CD4-positive, alpha-beta T cell (primary cell): ENCODE data around the gene IRS1. TPM values are rescaled to one million over a fixed set of nuclear protein-coding genes. Genes with fewer than 3 reads are reported as not detected.

Experiments used
- ATAC-seq: fragments of 200-7000 bp; cut with Tn5 transposase; one replicate; pipeline ENCODE4 v1.10.0; 2022; ENCODE audit warnings: mild to moderate bottlenecking; ENCODE audit not compliant: poor library complexity
- CTCF ChIA-PET: fragments of 350-600 bp; sonication (Branson Sonifier 250); formaldehyde crosslinking; loops from one replicate; lab custom pipeline; 2021; ENCODE audit warnings: antibody characterized with exemption, inconsistent platforms; lab: Charles Lee
- POLR2A ChIA-PET: fragments of 350-600 bp; sonication (Branson Sonifier 250); formaldehyde crosslinking; loops from one replicate; lab custom pipeline; 2021; ENCODE audit warnings: antibody characterized with exemption, inconsistent platforms; lab: Charles Lee
- DNase-seq, 14 experiments: peaks; one replicate each; pipeline ENCODE4 v3.0.0-alpha.2; 2013 to 2020; ENCODE audit warnings: mixed read lengths in 2 of 14
- H3K27ac ChIP-seq, 2 donors: one replicate each; pipeline versions ENCODE4 v1.5.1 to v1.7.0; 2013; ENCODE audit warnings: low read length in 2 of 2, low read depth in 1 of 2, mild to moderate bottlenecking in 1 of 2
- H3K27me3 ChIP-seq, 2 experiments: 1 replicate in 1 of 2; 2 replicates in 1 of 2; pipeline versions ENCODE4 v1.6.1 to v1.7.0; 2013; ENCODE audit warnings: low read length in 2 of 2, control low read depth in 1 of 2, mild to moderate bottlenecking in 1 of 2, moderate library complexity in 1 of 2; ENCODE audit not compliant: insufficient read depth in 2 of 2, control insufficient read depth in 1 of 2
- H3K36me3 ChIP-seq: one replicate; pipeline ENCODE4 v1.6.1; 2013; ENCODE audit warnings: low read length, control low read depth; ENCODE audit not compliant: insufficient read depth
- H3K4me1 ChIP-seq: one replicate; pipeline ENCODE4 v1.6.1; 2013; ENCODE audit warnings: low read length, control low read depth; ENCODE audit not compliant: insufficient read depth
- H3K4me3 ChIP-seq: one replicate; pipeline ENCODE4 v1.5.1; 2013; ENCODE audit warnings: mild to moderate bottlenecking, low read length, moderate library complexity
- H3K9me3 ChIP-seq, 2 experiments: 1 replicate in 1 of 2; 2 replicates in 1 of 2; pipeline versions ENCODE4 v1.6.1 to v1.7.0; 2013; ENCODE audit warnings: low read length in 2 of 2, mild to moderate bottlenecking in 2 of 2, control low read depth in 1 of 2, moderate library complexity in 1 of 2; ENCODE audit not compliant: control insufficient read depth in 1 of 2, insufficient read depth in 1 of 2
- H3K27ac Mint-ChIP-seq: one replicate; pipeline ENCODE4 v1.8.0; 2020; ENCODE audit warnings: mixed read lengths
- H3K27me3 Mint-ChIP-seq: one replicate; pipeline ENCODE4 v1.8.0; 2021; ENCODE audit warnings: mixed read lengths
- H3K36me3 Mint-ChIP-seq: one replicate; pipeline ENCODE4 v1.8.0; 2021; ENCODE audit warnings: low read depth, mixed read lengths
- H3K4me1 Mint-ChIP-seq: one replicate; pipeline ENCODE4 v1.8.0; 2021; ENCODE audit warnings: low read depth, mixed read lengths
- H3K4me3 Mint-ChIP-seq: one replicate; pipeline ENCODE4 v1.8.0; 2020; ENCODE audit warnings: mild to moderate bottlenecking, mixed read lengths
- H3K9me3 Mint-ChIP-seq: one replicate; pipeline ENCODE4 v1.8.0; 2020; ENCODE audit warnings: mixed read lengths
- intact Hi-C, 2 experiments: fragments of 100-400 bp; cut with DNase I in 1 of 2; cut with micrococcal nuclease in 1 of 2; formaldehyde crosslinking; loops; one replicate each; pipeline versions ENCODE4 v1.15.1 to v1.9.0; 2023 to 2025; cut with DNase I, micrococcal nuclease
- total RNA-seq, 174 experiments: library from RNA in 2 of 174; stranded (reverse) in 2 of 174; gene quantifications; one replicate each; pipeline ENCODE4 v1.2.3 and lab custom pipeline; 2021 to 2026
- TF ChIP-seq, protein P1 (sequence below): fragments of 200-600 bp; IDR thresholded peaks from one replicate; pipeline ENCODE4 v1.8.0; 2022; ENCODE audit warnings: antibody characterized with exemption, mild to moderate bottlenecking

The IRS1 gene
- total RNA-seq, 2 experiments from 2014 or later: 2.9 TPM

DNA sequence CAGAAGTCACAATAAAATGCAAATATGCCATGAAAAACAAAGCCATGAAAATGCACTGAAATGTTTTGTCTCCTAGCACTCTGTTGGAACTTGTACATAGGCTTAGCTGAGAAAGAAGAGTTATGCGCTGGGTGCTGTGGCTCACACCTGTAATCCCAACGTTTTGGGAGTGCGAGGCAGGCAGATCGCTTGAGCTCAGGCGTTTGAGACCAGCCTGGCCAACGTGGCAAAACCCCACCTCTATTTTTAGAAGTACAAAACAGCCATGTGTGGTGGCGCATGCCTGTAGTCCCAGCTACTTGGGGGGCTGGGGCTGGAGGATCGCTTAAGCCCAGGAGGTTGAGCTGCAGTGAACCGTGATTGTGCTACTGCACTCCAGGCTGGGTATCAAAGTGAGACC is 39.9 kb downstream of the IRS1 start:
- TF ChIP-seq, protein P1, sequence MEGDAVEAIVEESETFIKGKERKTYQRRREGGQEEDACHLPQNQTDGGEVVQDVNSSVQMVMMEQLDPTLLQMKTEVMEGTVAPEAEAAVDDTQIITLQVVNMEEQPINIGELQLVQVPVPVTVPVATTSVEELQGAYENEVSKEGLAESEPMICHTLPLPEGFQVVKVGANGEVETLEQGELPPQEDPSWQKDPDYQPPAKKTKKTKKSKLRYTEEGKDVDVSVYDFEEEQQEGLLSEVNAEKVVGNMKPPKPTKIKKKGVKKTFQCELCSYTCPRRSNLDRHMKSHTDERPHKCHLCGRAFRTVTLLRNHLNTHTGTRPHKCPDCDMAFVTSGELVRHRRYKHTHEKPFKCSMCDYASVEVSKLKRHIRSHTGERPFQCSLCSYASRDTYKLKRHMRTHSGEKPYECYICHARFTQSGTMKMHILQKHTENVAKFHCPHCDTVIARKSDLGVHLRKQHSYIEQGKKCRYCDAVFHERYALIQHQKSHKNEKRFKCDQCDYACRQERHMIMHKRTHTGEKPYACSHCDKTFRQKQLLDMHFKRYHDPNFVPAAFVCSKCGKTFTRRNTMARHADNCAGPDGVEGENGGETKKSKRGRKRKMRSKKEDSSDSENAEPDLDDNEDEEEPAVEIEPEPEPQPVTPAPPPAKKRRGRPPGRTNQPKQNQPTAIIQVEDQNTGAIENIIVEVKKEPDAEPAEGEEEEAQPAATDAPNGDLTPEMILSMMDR: no peak
- Histone ChIP-seq H3K27ac (no peak overlapping the region), H3K27me3 (no peaks in the 10 kb centered on the region), H3K4me3 (no peak overlapping the region), H3K4me1 (no peaks in the 10 kb centered on the region), H3K9me3 (no peaks in the 10 kb centered on the region), H3K36me3 (no peaks in the 10 kb centered on the region)
- no peaks in the 10 kb centered on the region for H3K36me3 Mint-ChIP-seq
- ChIA-PET CTCF (no interaction called here), POLR2A (interaction anchor here (0.6 kb wide), 1 partner anchor 19 kb away, joined by 4 read pairs; no protein-coding TSS in a partner anchor)
- ATAC-seq (no peak), DNase-seq (no peak)
- H3K4me1 Mint-ChIP-seq: no peaks in the 10 kb centered on the region
- H3K4me3 Mint-ChIP-seq: no peak overlapping the region
- no peaks in the 10 kb centered on the region for H3K9me3 Mint-ChIP-seq
- no peaks in the 10 kb centered on the region for H3K27me3 Mint-ChIP-seq
- intact Hi-C loops: no loop called here
- H3K27ac Mint-ChIP-seq: no peak overlapping the region

DNA sequence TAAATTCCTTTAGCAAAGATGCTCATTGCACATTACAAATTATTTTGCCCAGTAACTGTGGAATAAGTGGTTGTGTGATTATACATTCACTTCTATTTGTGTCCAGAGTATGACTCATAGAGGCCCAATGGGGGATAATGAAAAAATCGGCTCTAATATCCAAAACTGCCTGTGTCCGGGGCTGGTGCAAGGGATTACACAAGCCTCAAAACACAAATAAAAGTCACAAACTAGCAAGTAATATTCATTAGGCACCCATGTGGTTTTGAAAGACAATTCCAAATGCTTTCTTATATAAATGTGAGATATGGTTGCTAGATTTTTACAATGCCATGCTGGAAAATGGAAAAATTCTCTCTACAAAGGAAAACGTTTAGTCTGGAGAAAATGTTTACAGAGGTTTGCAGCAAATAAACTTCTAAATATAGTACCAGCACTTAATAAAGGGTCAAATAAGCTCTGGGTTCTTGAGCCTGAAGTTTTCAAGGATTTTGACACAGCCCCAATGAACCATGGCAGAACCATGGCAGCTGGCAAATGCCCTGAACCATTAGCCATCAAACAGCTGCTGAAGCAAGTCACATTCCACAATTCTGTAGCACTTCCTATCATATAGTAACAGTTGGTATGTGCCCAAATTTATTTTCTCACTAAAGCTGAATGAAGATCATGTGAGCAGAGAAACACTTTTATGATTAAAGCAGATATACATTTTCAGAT is 40.5 kb downstream of the IRS1 start:
- H3K9me3 Mint-ChIP-seq: no peaks in the 10 kb centered on the region
- H3K4me3 ChIP-seq: no peak overlapping the region
- H3K36me3 ChIP-seq: no peaks in the 10 kb centered on the region
- ChIA-PET CTCF (no interaction called here), POLR2A (no interaction called here)
- no peak for DNase-seq
- no peaks in the 10 kb centered on the region for H3K9me3 ChIP-seq
- no peaks in the 10 kb centered on the region for H3K27me3 ChIP-seq
- H3K27ac ChIP-seq: no peak overlapping the region
- H3K27me3 Mint-ChIP-seq: no peaks in the 10 kb centered on the region
- intact Hi-C loops: no loop called here
- TF ChIP-seq, protein P1: no peak
- H3K4me3 Mint-ChIP-seq: no peak overlapping the region
- no peak for ATAC-seq
- H3K4me1 ChIP-seq: no peaks in the 10 kb centered on the region
- no peaks in the 10 kb centered on the region for H3K4me1 Mint-ChIP-seq
- no peak overlapping the region for H3K27ac Mint-ChIP-seq
- H3K36me3 Mint-ChIP-seq: no peaks in the 10 kb centered on the region

DNA sequence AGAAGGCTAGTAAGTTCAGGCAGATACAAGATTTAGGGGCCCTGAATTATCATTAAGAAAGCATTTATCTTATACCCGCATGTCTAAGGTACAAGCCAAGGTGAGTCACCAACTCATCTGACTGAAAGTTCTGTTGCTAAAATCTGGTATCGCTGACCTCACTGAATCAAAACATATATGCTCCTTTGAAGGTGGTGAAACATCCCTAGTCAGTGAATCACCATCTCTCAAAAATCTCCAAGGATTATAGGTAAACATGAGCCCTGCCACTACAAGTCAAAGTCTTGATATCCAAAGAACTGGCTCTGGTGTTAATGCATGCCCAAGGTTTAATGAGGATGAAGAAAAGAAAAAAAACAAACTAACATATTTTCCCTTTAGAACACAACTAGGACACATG is 43.5 kb downstream of the IRS1 start:
- CTCF ChIA-PET: no interaction called here

More for the DNA sequence above, 43.5 kb downstream of the IRS1 start:
- H3K4me1 Mint-ChIP-seq: no peaks in the 10 kb centered on the region
- no peak overlapping the region for H3K27ac Mint-ChIP-seq
- no peaks in the 10 kb centered on the region for H3K27me3 ChIP-seq
- TF ChIP-seq, protein P1: no peak
- no peaks in the 10 kb centered on the region for H3K36me3 Mint-ChIP-seq
- POLR2A ChIA-PET: no interaction called here
- H3K27ac ChIP-seq: no peak overlapping the region
- H3K4me3 ChIP-seq: no peak overlapping the region
- no peaks in the 10 kb centered on the region for H3K9me3 Mint-ChIP-seq
- no peak overlapping the region for H3K4me3 Mint-ChIP-seq
- DNase-seq (no peak), ATAC-seq (no peak)
- intact Hi-C loops: no loop called here
- no peaks in the 10 kb centered on the region for H3K4me1 ChIP-seq
- H3K9me3 ChIP-seq: no peaks in the 10 kb centered on the region
- no peaks in the 10 kb centered on the region for H3K36me3 ChIP-seq
- H3K27me3 Mint-ChIP-seq: no peaks in the 10 kb centered on the region
